K562 (cell line): Measurements from ENCODE around the gene CLK3. TPM values are rescaled to one million over a fixed set of nuclear protein-coding genes. Genes with fewer than 3 reads are reported as not detected.
A peak's percentile ranks its signal among the peaks of the same experiment; 100 is the strongest.

ENCODE experiments used
- BCL6 ChIP-seq: fragments of 250-450 bp; sonication (Bioruptor Pico); IDR thresholded peaks from 2 replicates; pipeline ENCODE4 v1.4.0; 2020
- FOXK2 ChIP-seq, 2 experiments: fragments of 450-650 bp; IDR thresholded peaks in 1 of 2; conservative IDR thresholded peaks in 1 of 2; 2 replicates each; pipeline ENCODE4 v1.6.1; 2016; ENCODE audit warnings: low read depth in 2 of 2, mild to moderate bottlenecking in 1 of 2
- NKRF ChIP-seq: fragments of 450-650 bp; IDR thresholded peaks from 2 replicates; pipeline ENCODE4 v1.6.1; 2016; ENCODE audit warnings: borderline replicate concordance
- PTTG1 ChIP-seq: fragments of 450-650 bp; IDR thresholded peaks from 2 replicates; pipeline ENCODE4 v1.6.1; 2016; ENCODE audit warnings: low read depth, mild to moderate bottlenecking, missing genetic modification characterization, missing compliant biosample characterization
- PURB ChIP-seq: sonication (generic); formaldehyde crosslinking; IDR thresholded peaks from 2 replicates; pipeline ENCODE4 v1.9.0; 2021; ENCODE audit warnings: low read depth, mild to moderate bottlenecking, missing genetic modification reagents
- STAT5B ChIP-seq: fragments of 250-450 bp; sonication (Bioruptor Pico); IDR thresholded peaks from 2 replicates; pipeline ENCODE4 v1.8.0; 2021; ENCODE audit warnings: mild to moderate bottlenecking, inconsistent platforms
- TAF7 ChIP-seq: fragments of 450-650 bp; IDR thresholded peaks from 2 replicates; pipeline ENCODE4 v1.6.1; 2016; ENCODE audit warnings: missing genetic modification characterization, missing compliant biosample characterization
- TSC22D4 ChIP-seq: fragments of 450-650 bp; IDR thresholded peaks from 2 replicates; pipeline ENCODE4 v1.6.1; 2016; ENCODE audit warnings: missing genetic modification characterization, missing biosample characterization, control low read depth
- ZC3H8 ChIP-seq: fragments of 450-650 bp; IDR thresholded peaks from 2 replicates; pipeline ENCODE4 v1.6.1; 2017
- ZNF584 ChIP-seq: fragments of 200-800 bp; sonication (Bioruptor generic); IDR thresholded peaks from 2 replicates; pipeline ENCODE4 v1.6.1; 2016; ENCODE audit warnings: low read depth, mild to moderate bottlenecking, missing genetic modification characterization, missing compliant biosample characterization
- polyA plus RNA-seq, 8 experiments: library from polyadenylated mRNA; depleted of rRNA in 4 of 8; stranded (reverse) in 5 of 8; unstranded in 3 of 8; fragments of >200 nt; fragmentation: Nextera tagmentation in 2 of 8; fragmentation: Illumina TruSeq in 1 of 8; extraction: Ambion mirVana in 2 of 8; extraction: Trizol in 1 of 8; gene quantifications; 2 replicates each; pipeline versions ENCODE4 v1.2.1 to v1.2.3, GENCODE V29; 2011 to 2014; ENCODE audit warnings: inconsistent platforms in 1 of 8, missing spikeins in 1 of 8
- total RNA-seq, 7 experiments: library from RNA; depleted of rRNA in 6 of 7; stranded (reverse); fragments of >200 nt in 6 of 7; fragmentation: Illumina TruSeq in 2 of 7; extraction: Trizol in 2 of 7; gene quantifications; 2 replicates each; pipeline versions ENCODE4 v1.2.1 to v1.2.3, GENCODE V29; 2011 to 2021; ENCODE audit warnings: low replicate concordance in 1 of 7
- TF ChIP-seq, protein P1 (sequence below), 2 experiments: fragments of 450-650 bp; formaldehyde crosslinking in 1 of 2; IDR thresholded peaks; 2 replicates each; pipeline versions ENCODE4 v1.4.0 to v1.6.1; 2014 to 2020; ENCODE audit warnings: mild to moderate bottlenecking in 2 of 2, borderline replicate concordance in 1 of 2, low read depth in 1 of 2
- TF ChIP-seq, protein P2 (sequence below): sonication (generic); formaldehyde crosslinking; IDR thresholded peaks from 2 replicates; pipeline ENCODE4 v1.8.0; 2022; ENCODE audit warnings: mild to moderate bottlenecking, missing genetic modification reagents
- TF ChIP-seq, protein P3 (sequence below): fragments of 450-650 bp; formaldehyde crosslinking; conservative IDR thresholded peaks from 2 replicates; pipeline ENCODE4 v1.4.0; 2022; ENCODE audit warnings: mild to moderate bottlenecking, missing genetic modification characterization
- TF ChIP-seq, protein P4 (sequence below): fragments of 450-650 bp; IDR thresholded peaks from 2 replicates; pipeline ENCODE4 v1.6.1; 2014; ENCODE audit warnings: low read depth, mild to moderate bottlenecking, moderate library complexity, borderline replicate concordance

CLK3 gene
- total and polyA plus RNA-seq, 9 of the 15 experiments (the other 6 are each of a cell fraction or from before 2014, with no cell fraction given): 1.2 to 95.2 (median 51.7) TPM

GRCh38 chr15:74635228-74635627, 19.6 kb downstream of the CLK3 start (continued):
- TF ChIP-seq, protein P1, sequence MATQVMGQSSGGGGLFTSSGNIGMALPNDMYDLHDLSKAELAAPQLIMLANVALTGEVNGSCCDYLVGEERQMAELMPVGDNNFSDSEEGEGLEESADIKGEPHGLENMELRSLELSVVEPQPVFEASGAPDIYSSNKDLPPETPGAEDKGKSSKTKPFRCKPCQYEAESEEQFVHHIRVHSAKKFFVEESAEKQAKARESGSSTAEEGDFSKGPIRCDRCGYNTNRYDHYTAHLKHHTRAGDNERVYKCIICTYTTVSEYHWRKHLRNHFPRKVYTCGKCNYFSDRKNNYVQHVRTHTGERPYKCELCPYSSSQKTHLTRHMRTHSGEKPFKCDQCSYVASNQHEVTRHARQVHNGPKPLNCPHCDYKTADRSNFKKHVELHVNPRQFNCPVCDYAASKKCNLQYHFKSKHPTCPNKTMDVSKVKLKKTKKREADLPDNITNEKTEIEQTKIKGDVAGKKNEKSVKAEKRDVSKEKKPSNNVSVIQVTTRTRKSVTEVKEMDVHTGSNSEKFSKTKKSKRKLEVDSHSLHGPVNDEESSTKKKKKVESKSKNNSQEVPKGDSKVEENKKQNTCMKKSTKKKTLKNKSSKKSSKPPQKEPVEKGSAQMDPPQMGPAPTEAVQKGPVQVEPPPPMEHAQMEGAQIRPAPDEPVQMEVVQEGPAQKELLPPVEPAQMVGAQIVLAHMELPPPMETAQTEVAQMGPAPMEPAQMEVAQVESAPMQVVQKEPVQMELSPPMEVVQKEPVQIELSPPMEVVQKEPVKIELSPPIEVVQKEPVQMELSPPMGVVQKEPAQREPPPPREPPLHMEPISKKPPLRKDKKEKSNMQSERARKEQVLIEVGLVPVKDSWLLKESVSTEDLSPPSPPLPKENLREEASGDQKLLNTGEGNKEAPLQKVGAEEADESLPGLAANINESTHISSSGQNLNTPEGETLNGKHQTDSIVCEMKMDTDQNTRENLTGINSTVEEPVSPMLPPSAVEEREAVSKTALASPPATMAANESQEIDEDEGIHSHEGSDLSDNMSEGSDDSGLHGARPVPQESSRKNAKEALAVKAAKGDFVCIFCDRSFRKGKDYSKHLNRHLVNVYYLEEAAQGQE (IDR thresholded peaks at IDR 0.05; ENCODE audit: borderline replicate concordance): peak; percentile 85
- TF ChIP-seq, protein P1 (CRISPR knock-in tag; IDR thresholded peaks at IDR 0.05; ENCODE audit: low read depth): no peak
- TF ChIP-seq NKRF (no peak), TSC22D4 (no peak), PTTG1 (tag) (no peak), BCL6 (no peak), FOXK2 (conservative IDR thresholded peaks at IDR 0.05 in 1 of 2, IDR thresholded peaks at IDR 0.05 in 1 of 2; ENCODE audit: low read depth in 2 of 2) (no peak), ZC3H8 (no peak), STAT5B (CRISPR knock-in tag) (no peak), ZNF584 (CRISPR knock-in tag) (no peak), TAF7 (no peak), PURB (CRISPR knock-in tag) (no peak)
- TF ChIP-seq, protein P2, sequence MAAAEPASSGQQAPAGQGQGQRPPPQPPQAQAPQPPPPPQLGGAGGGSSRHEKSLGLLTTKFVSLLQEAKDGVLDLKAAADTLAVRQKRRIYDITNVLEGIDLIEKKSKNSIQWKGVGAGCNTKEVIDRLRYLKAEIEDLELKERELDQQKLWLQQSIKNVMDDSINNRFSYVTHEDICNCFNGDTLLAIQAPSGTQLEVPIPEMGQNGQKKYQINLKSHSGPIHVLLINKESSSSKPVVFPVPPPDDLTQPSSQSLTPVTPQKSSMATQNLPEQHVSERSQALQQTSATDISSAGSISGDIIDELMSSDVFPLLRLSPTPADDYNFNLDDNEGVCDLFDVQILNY: no peak
- TF ChIP-seq, protein P3, sequence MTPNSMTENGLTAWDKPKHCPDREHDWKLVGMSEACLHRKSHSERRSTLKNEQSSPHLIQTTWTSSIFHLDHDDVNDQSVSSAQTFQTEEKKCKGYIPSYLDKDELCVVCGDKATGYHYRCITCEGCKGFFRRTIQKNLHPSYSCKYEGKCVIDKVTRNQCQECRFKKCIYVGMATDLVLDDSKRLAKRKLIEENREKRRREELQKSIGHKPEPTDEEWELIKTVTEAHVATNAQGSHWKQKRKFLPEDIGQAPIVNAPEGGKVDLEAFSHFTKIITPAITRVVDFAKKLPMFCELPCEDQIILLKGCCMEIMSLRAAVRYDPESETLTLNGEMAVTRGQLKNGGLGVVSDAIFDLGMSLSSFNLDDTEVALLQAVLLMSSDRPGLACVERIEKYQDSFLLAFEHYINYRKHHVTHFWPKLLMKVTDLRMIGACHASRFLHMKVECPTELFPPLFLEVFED: no peak
- TF ChIP-seq, protein P4, sequence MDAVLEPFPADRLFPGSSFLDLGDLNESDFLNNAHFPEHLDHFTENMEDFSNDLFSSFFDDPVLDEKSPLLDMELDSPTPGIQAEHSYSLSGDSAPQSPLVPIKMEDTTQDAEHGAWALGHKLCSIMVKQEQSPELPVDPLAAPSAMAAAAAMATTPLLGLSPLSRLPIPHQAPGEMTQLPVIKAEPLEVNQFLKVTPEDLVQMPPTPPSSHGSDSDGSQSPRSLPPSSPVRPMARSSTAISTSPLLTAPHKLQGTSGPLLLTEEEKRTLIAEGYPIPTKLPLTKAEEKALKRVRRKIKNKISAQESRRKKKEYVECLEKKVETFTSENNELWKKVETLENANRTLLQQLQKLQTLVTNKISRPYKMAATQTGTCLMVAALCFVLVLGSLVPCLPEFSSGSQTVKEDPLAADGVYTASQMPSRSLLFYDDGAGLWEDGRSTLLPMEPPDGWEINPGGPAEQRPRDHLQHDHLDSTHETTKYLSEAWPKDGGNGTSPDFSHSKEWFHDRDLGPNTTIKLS: no peak
